ENCODE results near the gene ASIC1.

GRCh38 chr12:50070314-50071060, 13.1 kb downstream of the ASIC1 start:
- peak; percentile 78 to 93 (median 88) for TF ChIP-seq CTCF (IDR thresholded peaks at IDR 0.05)
- no peak for TF ChIP-seq POLR2A (IDR thresholded peaks at IDR 0.05)

Data from adrenal gland (tissue), 5 donors.